GM18511 (cell line): ENCODE data around the gene MAST4.

ENCODE experiments used
- ATAC-seq: cut with Tn5 transposase; IDR thresholded peaks from one replicate; pipeline ENCODE4 v1.9.1; 2021; ENCODE audit warnings: mild to moderate bottlenecking, moderate library complexity; ENCODE audit not compliant: unreplicated experiment

The MAST4 gene

DNA sequence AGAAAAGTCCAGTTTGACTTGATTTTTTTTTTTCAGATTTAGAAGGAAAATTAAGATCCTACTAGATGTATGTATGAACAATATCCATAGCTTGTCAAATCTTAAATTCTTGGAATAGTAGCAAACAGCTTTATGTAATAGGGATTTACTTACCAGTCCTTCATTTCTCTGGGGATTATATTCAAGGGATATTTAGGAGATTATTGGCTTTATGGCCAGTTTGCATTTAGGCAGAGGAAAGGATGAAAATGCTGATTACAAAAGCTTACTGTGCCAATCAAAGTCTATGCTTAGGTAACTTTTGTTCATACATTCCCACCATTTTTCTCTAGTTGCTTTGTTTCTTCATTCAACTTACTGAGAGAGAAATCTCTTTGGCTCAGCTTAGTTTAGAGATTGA is 47.9 kb downstream of the MAST4 start:
- no peak for ATAC-seq

GRCh38 chr5:66645039-66645438 is 48.8 kb downstream of the MAST4 start:
- ATAC-seq = no peak

DNA sequence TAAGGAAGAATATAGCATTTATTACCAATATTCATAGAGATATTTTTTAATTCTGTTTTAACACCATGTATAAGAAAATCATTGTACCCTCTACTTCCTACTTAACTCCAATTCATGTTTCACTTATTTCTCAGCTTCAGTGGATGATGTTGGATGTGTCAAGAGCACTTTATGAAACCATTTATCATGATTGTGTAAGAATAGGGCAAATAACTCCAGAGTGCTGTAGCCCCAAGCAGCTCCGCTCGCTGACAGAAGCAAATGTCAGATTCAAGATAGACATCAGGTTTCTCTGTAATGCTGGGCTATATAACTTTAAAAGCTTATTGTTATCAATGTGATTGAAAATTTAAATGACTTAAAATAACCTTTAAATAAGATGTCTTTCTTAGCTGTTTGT is 50.4 kb downstream of the MAST4 start:
- ATAC-seq = no peak

- ATAC-seq = no peak
Observed at GRCh38 chr5:66647146-66647856, 51.1 kb downstream of the MAST4 start.

DNA sequence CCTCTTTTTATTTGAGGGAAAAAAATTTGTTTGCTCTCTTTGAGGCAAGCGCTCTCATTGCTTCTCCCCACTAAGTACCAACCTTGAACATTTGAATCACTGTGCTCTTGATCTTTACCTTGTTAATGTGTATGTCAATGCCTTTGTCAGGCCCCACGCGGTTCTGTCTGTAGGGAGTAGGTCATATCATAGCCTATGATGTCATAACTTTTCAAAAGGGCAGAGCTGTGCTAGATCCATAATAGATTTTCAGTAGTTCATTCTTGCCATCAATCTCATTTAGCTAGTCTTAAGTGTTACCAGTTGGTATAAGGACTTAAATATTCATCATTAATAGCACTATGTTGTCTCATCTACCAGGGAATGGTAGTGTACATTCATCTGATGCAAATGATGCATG is 56.6 kb downstream of the MAST4 start:
- ATAC-seq = no peak

GRCh38 chr5:66653325-66653724 is 57.1 kb downstream of the MAST4 start:
- ATAC-seq = no peak

- no peak for ATAC-seq
Observed at GRCh38 chr5:66655395-66656324, 59.5 kb downstream of the MAST4 start.

DNA sequence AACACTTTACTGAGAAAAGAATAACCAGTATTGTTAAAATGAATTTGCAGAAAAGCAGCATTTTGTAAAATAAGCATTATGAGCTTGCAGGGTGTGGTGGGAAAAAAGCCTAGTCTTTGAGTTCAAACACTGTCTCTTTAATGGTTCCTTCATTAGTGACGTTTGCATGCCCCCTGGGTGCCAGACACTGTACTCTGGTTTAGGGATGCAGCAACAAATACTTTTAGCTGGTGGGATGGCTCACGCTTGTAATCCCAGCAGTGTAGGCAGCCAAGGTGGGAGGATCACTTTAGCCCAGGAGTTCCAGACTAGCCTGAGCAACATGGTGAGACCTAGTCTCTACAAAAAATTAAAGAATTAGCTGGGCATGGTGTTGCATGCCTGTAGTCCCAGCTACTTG is 62.3 kb downstream of the MAST4 start:
- ATAC-seq = no peak

DNA sequence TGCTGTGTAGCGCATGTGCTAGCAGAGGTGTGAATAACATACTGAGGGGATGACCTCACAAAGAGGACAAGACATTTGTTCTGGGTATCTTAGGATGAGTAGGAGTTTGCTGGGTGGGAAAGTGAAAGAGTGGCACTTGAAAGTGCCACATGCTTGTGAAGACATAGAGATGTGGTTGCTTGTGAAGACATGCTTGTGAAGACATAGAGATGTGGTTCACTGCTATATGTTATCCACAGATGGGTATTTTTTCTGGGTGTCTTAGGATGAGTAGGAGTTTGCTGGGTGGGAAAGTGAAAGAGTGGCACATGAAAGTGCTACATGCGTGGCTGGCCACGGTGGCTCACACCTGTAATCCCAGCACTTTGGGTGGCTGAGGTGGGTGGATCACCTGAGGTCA is 63.6 kb downstream of the MAST4 start:
- no peak for ATAC-seq

DNA sequence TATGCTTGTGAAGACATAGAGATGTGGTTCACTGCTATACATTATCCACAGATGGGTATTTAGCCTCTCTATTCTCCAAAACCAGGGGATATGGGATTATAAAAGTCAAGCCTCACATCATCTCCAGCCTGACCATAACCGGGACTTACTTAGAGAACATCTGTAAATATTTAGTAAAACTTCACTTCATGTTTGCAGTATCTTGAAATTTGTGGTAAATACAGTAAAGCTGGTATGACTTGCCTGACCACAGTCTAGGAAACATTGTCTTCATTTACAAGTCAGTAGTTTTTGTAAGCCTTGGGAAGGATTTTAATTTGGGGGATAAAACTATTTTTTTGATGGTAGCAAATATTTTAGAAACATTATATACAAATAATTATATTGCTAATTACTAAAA is 64.2 kb downstream of the MAST4 start:
- no peak for ATAC-seq

GRCh38 chr5:66661149-66661548 is 65.0 kb downstream of the MAST4 start:
- ATAC-seq = no peak

GRCh38 chr5:66666778-66667177 is 70.6 kb downstream of the MAST4 start:
- ATAC-seq = no peak

- ATAC-seq = no peak
Observed at GRCh38 chr5:66669086-66669861, 73.1 kb downstream of the MAST4 start.

- no peak for ATAC-seq
Observed at GRCh38 chr5:66669862-66670195, 73.6 kb downstream of the MAST4 start.

DNA sequence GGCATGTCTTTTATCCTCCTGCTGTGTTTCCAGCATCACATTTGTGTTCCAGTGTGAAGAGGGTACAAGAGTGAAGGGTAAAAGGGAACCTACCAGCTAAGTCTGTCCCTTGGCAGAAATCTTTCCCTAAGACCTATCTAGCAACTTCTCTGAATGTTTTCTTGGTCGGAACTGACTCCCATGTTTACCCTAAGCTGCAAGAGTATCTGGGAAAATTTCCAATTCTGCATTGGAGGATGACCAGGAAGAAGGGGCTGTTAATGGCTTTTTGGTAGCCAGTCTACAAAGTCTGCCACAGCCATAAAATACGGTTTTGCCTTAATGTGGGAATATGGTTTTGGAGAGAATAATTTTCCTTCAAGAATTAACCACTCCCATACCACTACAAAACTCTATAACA is 75.1 kb downstream of the MAST4 start:
- ATAC-seq = no peak

DNA sequence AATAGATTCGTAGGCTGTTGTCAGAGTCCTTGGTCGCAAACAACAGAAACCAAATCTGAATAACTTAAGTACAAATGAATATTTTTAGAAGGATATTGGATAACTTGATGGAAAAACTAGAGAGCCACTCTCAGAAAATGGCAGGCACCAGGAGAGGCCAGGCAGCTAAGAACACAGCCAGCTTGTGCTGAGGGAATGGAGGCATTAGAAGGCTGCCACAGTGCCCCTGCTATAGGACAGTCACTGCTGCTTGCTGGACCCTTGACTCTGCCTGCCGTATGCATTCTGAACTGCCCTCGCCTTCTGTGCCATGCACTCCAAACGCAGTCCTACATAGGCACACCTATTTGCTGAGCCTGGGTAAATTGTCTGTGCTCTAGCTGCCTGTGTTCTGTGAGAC is 78.6 kb downstream of the MAST4 start:
- ATAC-seq = no peak

- no peak for ATAC-seq
Observed at GRCh38 chr5:66675406-66675805, 79.2 kb downstream of the MAST4 start.

GRCh38 chr5:66680221-66680620 is 84.0 kb downstream of the MAST4 start:
- ATAC-seq = no peak

DNA sequence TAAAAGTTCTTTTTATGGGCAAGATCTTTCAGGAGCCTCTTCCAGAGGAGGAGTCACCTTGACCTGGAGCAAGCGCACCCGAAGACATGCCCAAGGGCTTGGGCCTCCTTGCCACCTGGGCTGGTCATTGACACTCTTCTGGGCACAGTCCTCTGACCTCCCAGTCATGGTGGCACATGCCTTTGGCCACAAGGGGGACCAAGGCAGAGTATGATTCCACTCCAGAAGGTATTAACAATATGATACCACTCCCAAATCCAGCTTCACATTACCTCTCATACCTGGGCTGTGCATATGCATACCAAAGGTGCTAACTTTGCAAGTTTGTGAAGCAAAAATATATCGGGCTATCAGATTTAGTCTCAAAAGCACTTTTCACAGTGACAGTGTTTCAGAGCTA is 84.6 kb downstream of the MAST4 start:
- no peak for ATAC-seq

GRCh38 chr5:66684663-66685062 is 88.5 kb downstream of the MAST4 start:
- no peak for ATAC-seq

DNA sequence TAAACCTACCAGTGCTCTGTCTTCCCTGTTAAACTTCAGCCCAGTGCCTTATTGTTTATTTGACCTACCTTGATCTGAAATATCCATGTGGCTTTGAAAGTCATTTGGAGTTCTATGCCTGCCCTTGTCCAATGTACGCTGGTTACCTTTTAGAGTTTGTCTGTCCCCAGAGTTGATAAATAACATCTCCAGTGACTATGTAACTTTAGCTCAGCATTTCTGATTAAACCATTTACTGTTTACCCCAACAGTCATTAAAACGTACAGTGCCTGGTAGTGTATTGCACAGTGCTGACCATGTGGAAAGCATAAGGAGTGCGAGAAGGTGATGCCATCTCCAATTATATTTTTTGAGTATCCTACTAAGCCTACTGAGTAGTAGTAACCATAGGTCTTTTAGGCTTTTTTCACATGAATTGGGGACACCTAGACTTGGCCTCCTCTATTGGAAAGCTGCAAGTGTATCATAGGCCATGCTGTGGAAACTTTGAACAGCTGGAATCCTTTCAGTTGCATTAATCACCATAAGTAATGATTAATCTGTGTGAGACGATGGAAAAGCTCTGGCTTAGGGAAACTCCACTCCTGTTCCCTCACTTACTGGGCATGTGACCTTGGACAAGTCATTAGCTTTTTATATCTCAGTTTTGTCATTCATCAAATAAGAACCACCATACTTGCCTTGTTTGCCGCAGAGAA is 93.5 kb downstream of the MAST4 start:
- ATAC-seq = no peak
